PC-3 (cell line): ENCODE data around the gene NOTCH1. TPM values are rescaled to one million over a fixed set of nuclear protein-coding genes. Genes with fewer than 3 reads are reported as not detected.
"Not testable (repeated sequence)": the region's sequence is repeated elsewhere in the genome, so short reads cannot be mapped to it uniquely, and the experiment has no call there.

Experiments
- ATAC-seq: fragments of 200-7000 bp; cut with Tn5 transposase; 2 replicates; pipeline ENCODE4 v1.9.1; 2020; ENCODE audit warnings: mild to moderate bottlenecking, moderate library complexity
- BruUV-seq: library from RNA; stranded (reverse); fragments of 400-500 nt; replicated peaks from 2 replicates; lab custom pipeline; 2021; lab: Mats Ljungman, UMichigan
- CTCF ChIA-PET: fragments of 300-600 bp; sonication (Branson Sonifier 250); formaldehyde crosslinking; loops from one replicate; lab custom pipeline; 2022; ENCODE audit warnings: antibody characterized with exemption; lab: Charles Lee
- POLR2A ChIA-PET: fragments of 300-600 bp; sonication (Branson Sonifier 250); formaldehyde crosslinking; loops from one replicate; lab custom pipeline; 2022; ENCODE audit warnings: antibody characterized with exemption; ENCODE audit not compliant: unreplicated experiment; lab: Charles Lee
- DNase-seq: peaks from one replicate; pipeline ENCODE4 v3.0.0-alpha.2; 2015
- H2AFZ ChIP-seq: fragments of 300-600 bp; sonication (generic); 2 replicates; pipeline ENCODE4 v1.6.0; 2016; ENCODE audit warnings: antibody characterized with exemption, low read length
- H3F3A ChIP-seq: fragments of 300-600 bp; sonication (generic); one replicate; pipeline ENCODE4 v1.6.0; 2017; ENCODE audit warnings: antibody characterized with exemption, low read length, control low read depth, mild to moderate bottlenecking; ENCODE audit not compliant: unreplicated experiment
- H3K27ac ChIP-seq: fragments of 300-600 bp; sonication (generic); 2 replicates; pipeline ENCODE4 v1.5.1; 2016; ENCODE audit warnings: mild to moderate bottlenecking, low read length
- H3K27me3 ChIP-seq: fragments of 300-600 bp; sonication (generic); 2 replicates; pipeline ENCODE4 v1.6.1; 2016; ENCODE audit warnings: low read length, mixed read lengths
- H3K36me3 ChIP-seq: fragments of 300-600 bp; sonication (generic); 2 replicates; pipeline ENCODE4 v1.6.1; 2016; ENCODE audit warnings: low read depth, mixed run types, low read length, mixed read lengths
- H3K4me1 ChIP-seq: fragments of 300-600 bp; sonication (generic); 2 replicates; pipeline ENCODE4 v1.5.1; 2016; ENCODE audit warnings: low read length; ENCODE audit not compliant: insufficient read depth
- H3K4me2 ChIP-seq: fragments of 300-600 bp; sonication (generic); 2 replicates; pipeline ENCODE4 v1.6.0; 2016; ENCODE audit warnings: low read length
- H3K4me3 ChIP-seq: fragments of 300-600 bp; sonication (generic); 2 replicates; pipeline ENCODE4 v1.5.1; 2016; ENCODE audit warnings: mild to moderate bottlenecking, low read length, mixed read lengths
- H3K79me2 ChIP-seq: fragments of 300-600 bp; sonication (generic); 2 replicates; pipeline ENCODE4 v1.6.1; 2017; ENCODE audit warnings: low read length, mixed read lengths
- H3K9ac ChIP-seq: fragments of 300-600 bp; sonication (generic); 2 replicates; pipeline ENCODE4 v1.6.0; 2016; ENCODE audit warnings: mild to moderate bottlenecking, low read length
- H3K9me2 ChIP-seq: fragments of 300-600 bp; sonication (generic); replicated peaks from 2 replicates; pipeline ENCODE4 v1.6.1; 2016; ENCODE audit warnings: mixed run types, low read length, mixed read lengths
- H3K9me3 ChIP-seq: fragments of 300-600 bp; sonication (generic); 2 replicates; pipeline ENCODE4 v1.6.1; 2016; ENCODE audit warnings: low read length, mixed read lengths
- H4K20me1 ChIP-seq: fragments of 300-600 bp; sonication (generic); 2 replicates; pipeline ENCODE4 v1.6.1; 2016; ENCODE audit warnings: low read length, mixed read lengths
- CTCF ChIP-seq: fragments of 300-600 bp; sonication (generic); conservative IDR thresholded peaks from 2 replicates; pipeline ENCODE4 v1.5.1; 2017; ENCODE audit warnings: antibody characterized with exemption, low read depth, mild to moderate bottlenecking, low read length
- EZH2 ChIP-seq: fragments of 300-600 bp; sonication (generic); IDR thresholded peaks from one replicate; pipeline ENCODE4 v1.6.1; 2017; ENCODE audit warnings: antibody characterized with exemption, mild to moderate bottlenecking, low read length; ENCODE audit not compliant: unreplicated experiment
- EZH2phosphoT487 ChIP-seq: fragments of 300-600 bp; sonication (generic); IDR thresholded peaks from 2 replicates; pipeline ENCODE4 v1.6.1; 2018; ENCODE audit warnings: mild to moderate bottlenecking, antibody characterized with exemption, low read length, borderline replicate concordance
- intact Hi-C: fragments of 100-400 bp; cut with micrococcal nuclease; formaldehyde crosslinking; loops from 2 replicates; pipeline ENCODE4 v1.9.0; 2023
- total RNA-seq: library from RNA; depleted of rRNA; stranded (reverse); fragments of >200 nt; gene quantifications from 2 replicates; pipeline ENCODE4 v1.2.3, GENCODE V29; 2014

NOTCH1 gene
- total RNA-seq, 1 experiment from 2014 or later, result 14.3 TPM

GRCh38 chr9:136558846-136559245 lies 13.0 kb upstream of the NOTCH1 start:
- DNase-seq, POLR2A ChIA-PET, H3K4me1 ChIP-seq, H3K9ac ChIP-seq, H3K4me2 ChIP-seq, intact Hi-C loops, H3K79me2 ChIP-seq, H3K9me3 ChIP-seq, H4K20me1 ChIP-seq, ATAC-seq, CTCF ChIA-PET, H2AFZ ChIP-seq, H3K9me2 ChIP-seq, H3K4me3 ChIP-seq, H3F3A ChIP-seq, BruUV-seq, H3K36me3 ChIP-seq, H3K27ac ChIP-seq, H3K27me3 ChIP-seq: not testable (repeated sequence)

GRCh38 chr9:136558373-136558772 lies 12.5 kb upstream of the NOTCH1 start:
- Histone ChIP-seq H2AFZ (no peak overlapping the region), H3K4me2 (no peak overlapping the region), H3K36me3 (no peaks in the 10 kb centered on the region), H4K20me1 (no peaks in the 10 kb centered on the region), H3K9me3 (no peaks in the 10 kb centered on the region), H3K27ac (no peak overlapping the region), H3K79me2 (no peaks in the 10 kb centered on the region), H3K9me2 (no peaks in the 10 kb centered on the region), H3K4me3 (no peak overlapping the region), H3K27me3 (no peaks in the 10 kb centered on the region), H3K9ac (no peak overlapping the region), H3K4me1 (no peaks in the 10 kb centered on the region), H3F3A (no peaks in the 10 kb centered on the region)
- DNase-seq, result no peak
- CTCF ChIA-PET, result no interaction called here
- no peak for ATAC-seq
- intact Hi-C loops, result no loop called here
- no peak for TF ChIP-seq CTCF
- no peak for TF ChIP-seq EZH2phosphoT487
- TF ChIP-seq EZH2, result no peak
- POLR2A ChIA-PET, result no interaction called here
- BruUV-seq, result no TSS peak

DNA sequence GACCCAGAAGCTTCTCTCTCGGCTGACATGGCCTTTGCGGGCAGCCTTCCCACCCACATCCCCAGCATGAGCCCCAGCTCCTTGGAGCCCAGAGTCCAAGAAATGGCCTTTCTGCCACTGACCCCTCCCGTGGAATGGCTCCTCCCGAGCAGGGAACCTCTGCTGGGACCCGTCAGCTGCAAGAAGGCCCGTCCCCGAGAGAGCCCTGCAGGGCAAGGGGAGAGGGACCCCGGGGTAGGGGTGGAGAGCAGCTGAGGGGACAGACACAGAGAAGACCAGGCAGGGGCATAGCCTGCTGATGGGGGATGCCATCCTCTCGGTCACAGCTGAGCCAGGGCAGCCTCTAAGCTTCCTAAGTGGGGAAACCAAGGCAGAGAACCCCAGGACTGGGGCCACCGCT lies 11.2 kb upstream of the NOTCH1 start:
- TF ChIP-seq CTCF (no peak), EZH2 (no peak), EZH2phosphoT487 (no peak)
- CTCF ChIA-PET, result no interaction called here
- Histone ChIP-seq H3K9ac (no peak overlapping the region), H3K9me2 (no peaks in the 10 kb centered on the region), H2AFZ (no peak overlapping the region), H3K27ac (no peak overlapping the region), H3K36me3 (no peaks in the 10 kb centered on the region), H3K27me3 (no peaks in the 10 kb centered on the region), H3K4me1 (no peaks in the 10 kb centered on the region; the same call in 1 of the 2 replicates), H3K4me3 (no peak overlapping the region), H3K79me2 (no peaks in the 10 kb centered on the region), H3F3A (no peaks in the 10 kb centered on the region), H3K4me2 (no peak overlapping the region), H4K20me1 (no peaks in the 10 kb centered on the region), H3K9me3 (no peaks in the 10 kb centered on the region)
- intact Hi-C loops, result no loop called here
- no peak for DNase-seq
- POLR2A ChIA-PET, result no interaction called here
- BruUV-seq, result no TSS peak
- ATAC-seq, result no peak
